Ovary (tissue), 3 donors: ENCODE data around the gene FBXO34.

Experiments
- EP300 ChIP-seq: sonication (generic); formaldehyde crosslinking; IDR thresholded peaks from one replicate; pipeline ENCODE4 v1.6.1; 2017; ENCODE audit warnings: antibody characterized with exemption
- POLR2A ChIP-seq: fragments of 450-650 bp; IDR thresholded peaks from one replicate; pipeline ENCODE4 v1.6.1; 2017; ENCODE audit warnings: antibody characterized with exemption, mild to moderate bottlenecking, moderate library complexity
- TF ChIP-seq, protein P1 (sequence below), 3 donors: fragments of 450-650 bp in 2 of 3; fragments of 200-600 bp in 1 of 3; IDR thresholded peaks; one replicate each; pipeline versions ENCODE4 v1.5.1 to v1.8.0; 2016 to 2022; ENCODE audit warnings: antibody characterized with exemption in 3 of 3, mild to moderate bottlenecking in 1 of 3
- donor health status: DM: no; HTN: no; CAD: no.

DNA sequence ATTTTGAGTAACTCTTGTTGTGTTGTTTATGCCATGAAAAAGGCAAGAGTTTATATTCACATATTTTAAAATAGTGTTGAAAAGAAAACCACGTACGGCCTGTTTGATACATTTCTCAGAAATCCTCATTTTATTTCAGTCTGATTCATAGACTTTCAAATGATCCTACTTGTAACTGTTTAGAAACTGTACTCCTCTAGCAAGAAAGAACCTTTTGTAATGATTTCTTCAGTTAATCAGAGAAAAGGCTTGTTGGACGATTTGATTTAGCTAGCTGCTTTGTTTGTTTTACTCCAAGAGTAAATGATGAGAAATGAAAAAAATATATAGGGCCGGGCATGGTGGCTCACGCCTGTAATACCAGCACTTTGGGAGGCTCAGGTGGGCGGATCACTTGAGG lies 17.2 kb downstream of the FBXO34 start:
- TF ChIP-seq, protein P1, sequence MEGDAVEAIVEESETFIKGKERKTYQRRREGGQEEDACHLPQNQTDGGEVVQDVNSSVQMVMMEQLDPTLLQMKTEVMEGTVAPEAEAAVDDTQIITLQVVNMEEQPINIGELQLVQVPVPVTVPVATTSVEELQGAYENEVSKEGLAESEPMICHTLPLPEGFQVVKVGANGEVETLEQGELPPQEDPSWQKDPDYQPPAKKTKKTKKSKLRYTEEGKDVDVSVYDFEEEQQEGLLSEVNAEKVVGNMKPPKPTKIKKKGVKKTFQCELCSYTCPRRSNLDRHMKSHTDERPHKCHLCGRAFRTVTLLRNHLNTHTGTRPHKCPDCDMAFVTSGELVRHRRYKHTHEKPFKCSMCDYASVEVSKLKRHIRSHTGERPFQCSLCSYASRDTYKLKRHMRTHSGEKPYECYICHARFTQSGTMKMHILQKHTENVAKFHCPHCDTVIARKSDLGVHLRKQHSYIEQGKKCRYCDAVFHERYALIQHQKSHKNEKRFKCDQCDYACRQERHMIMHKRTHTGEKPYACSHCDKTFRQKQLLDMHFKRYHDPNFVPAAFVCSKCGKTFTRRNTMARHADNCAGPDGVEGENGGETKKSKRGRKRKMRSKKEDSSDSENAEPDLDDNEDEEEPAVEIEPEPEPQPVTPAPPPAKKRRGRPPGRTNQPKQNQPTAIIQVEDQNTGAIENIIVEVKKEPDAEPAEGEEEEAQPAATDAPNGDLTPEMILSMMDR (IDR thresholded peaks at IDR 0.05), result no peak
- no peak for TF ChIP-seq POLR2A
- TF ChIP-seq EP300, result no peak
